HG02759 (cell line): Measurements from ENCODE around the gene TOX3.

Experiments used
- ATAC-seq: cut with Tn5 transposase; IDR thresholded peaks from one replicate; pipeline ENCODE4 v1.9.1; 2021; ENCODE audit warnings: mild to moderate bottlenecking, moderate library complexity; ENCODE audit not compliant: unreplicated experiment

The TOX3 gene

GRCh38 chr16:52539191-52539590 is 7.8 kb downstream of the TOX3 start:
- ATAC-seq: no peak

DNA sequence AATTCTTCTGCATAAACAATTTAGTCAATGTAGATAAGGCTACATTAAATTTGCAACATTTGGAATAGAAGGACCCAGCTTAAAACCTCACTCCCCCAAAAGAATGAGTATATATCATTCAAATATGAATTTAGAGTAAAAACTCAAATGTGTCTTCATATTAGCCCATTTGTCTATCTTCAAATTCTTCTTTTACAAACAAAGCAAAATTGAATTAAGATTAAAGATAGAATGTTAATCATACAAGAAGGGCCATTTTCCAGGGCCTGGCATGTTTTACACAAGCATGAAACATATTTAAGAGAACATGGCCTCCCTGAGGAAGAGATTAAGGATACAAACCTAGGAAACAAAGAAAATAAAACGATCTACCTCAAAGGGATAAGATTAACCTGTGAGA is 8.4 kb downstream of the TOX3 start:
- ATAC-seq: no peak

GRCh38 chr16:52537516-52537915 is 9.4 kb downstream of the TOX3 start:
- ATAC-seq: no peak

- no peak for ATAC-seq
Observed at GRCh38 chr16:52535076-52535475, 11.9 kb downstream of the TOX3 start.

DNA sequence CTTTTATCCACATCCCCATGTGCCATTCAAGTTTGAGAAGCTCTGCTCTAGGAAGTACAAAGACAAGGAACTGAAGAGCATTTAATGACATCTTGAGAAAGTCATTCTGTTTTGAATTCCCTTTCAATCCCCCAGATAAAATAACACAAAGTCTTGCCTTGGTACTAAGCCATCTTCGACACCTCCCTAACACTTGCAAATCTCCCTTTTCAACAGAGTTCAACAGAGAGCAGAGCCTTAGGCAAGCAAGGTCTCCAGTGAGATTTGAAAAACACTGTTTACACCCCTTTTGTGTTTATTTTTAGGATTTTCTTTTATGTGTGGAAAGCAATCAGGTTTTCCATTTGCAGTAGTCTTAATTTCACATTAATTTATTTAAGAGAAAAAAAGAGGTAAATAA is 13.6 kb downstream of the TOX3 start:
- ATAC-seq: no peak

DNA sequence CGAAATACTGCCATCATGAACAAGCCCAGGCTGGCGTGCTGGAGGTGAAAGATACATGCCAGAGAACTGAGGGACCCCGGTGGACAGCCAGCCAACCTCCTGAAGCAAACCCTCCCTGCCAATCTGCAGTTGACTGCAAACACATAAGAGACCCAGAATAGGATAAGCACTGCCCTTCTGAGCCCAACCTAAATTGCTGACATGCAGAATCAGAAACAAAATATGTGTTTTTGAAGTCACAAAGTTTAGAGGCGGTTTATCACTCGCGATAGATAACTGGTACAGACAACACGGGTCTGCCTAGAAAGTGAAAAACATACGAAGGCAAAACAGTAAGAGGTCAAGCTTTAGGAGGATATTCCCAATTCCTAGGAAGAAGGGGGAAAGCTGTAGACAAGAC is 14.6 kb downstream of the TOX3 start:
- no peak for ATAC-seq

- no peak for ATAC-seq
Observed at GRCh38 chr16:52529226-52529625, 17.7 kb downstream of the TOX3 start.

DNA sequence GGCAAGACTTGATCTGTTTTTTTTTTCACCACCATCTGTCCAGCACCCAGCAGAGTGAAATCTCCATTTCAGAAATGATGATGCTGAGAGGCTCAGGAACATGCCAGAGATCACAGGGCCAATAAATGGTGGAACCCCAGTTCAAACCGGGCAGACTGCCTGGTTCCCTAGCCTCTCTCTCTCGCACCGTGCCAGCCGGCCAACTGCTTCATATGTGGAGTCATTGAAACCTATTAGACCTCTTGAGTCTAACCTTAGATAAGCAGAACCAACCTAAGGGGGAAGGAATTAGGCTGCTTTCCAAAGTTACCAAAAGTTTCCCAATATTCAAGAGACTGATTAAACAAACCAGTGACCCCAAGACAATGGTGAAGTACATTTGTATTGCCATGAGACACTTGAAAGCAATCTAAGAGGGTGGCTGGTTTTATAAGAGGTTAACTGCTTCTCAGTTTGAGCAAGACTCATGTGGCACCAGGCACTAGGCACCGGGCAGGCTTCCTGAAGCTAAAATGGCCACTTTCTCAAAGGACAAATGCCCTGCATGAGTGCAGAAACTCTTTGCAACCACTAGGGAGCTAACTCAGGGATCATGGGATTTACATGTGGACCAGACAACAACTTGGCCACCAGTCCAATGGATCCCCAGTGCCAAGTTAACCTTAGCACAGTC is 18.4 kb downstream of the TOX3 start:
- ATAC-seq: no peak

DNA sequence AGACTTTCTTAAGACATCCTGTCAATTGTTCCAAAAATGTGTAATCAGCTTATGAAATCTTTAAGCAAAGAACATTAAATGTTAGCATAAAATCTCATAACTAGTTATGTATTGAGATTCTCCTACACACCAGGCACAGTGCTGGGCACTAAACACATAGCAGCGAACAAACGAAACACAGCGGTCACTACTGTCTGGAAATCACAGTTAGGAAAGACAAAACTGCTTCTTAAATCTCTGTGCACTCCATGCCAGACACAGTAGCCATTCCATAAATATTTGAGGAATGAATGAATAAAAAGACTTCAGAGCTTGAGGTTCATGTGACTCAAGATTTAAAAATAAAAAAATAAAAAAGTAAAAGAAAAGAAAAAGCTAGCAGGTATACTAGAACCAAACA is 20.1 kb downstream of the TOX3 start:
- ATAC-seq: no peak

DNA sequence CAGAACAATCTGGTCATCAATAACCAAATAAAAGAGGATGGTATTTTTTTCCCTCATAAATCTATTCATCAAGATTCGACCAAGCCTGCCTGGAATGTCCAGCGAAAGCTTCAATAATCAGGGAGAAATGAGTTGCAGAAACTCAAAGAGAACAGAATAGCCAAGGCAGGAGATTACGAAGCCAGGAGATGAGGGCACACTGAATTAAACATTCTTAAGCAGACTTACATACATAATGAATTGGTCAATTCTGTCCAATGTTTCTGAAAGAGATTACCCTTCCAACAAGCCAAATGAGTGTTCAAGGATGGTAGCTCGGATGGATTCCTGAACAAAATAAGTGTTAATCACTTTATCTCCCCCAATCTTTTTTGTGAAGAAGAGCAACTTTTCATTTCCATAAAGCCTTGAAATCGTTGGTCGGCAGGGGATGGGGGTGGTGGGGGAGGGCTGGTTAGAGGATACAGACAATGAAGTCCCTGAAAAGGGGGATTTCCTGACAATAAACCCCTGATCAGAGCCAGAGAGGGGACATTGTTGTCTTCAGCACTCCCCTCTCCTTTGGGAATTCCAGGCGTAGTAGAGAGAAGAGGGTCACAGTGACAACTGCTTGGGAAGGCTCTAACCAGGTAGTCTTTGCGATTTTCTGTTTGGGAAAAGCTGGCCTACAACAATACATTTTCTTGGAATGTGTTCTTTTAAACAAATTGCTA is 20.7 kb downstream of the TOX3 start:
- ATAC-seq: no peak

GRCh38 chr16:52521570-52521969 is 25.4 kb downstream of the TOX3 start:
- ATAC-seq: no peak

DNA sequence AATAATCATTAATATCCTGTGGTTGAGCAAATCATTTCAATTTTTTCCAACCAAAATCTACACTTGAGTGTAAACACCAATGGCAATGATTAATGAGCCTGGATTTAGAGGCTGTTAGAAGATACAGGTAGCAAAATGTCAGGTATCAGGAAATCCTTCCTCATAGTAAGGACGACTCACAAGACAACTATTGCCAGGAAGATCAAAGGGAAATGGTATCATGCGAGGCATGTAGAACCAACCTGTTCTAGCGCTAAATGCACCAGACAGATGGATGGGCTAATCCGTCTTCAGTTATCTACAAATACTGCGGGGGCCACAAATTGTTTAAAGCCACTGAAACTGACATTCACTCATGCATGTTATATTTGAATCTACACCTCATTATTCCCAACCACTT is 28.1 kb downstream of the TOX3 start:
- no peak for ATAC-seq

GRCh38 chr16:52515068-52515671 is 31.8 kb downstream of the TOX3 start:
- ATAC-seq: no peak

GRCh38 chr16:52512297-52512987 is 34.5 kb downstream of the TOX3 start:
- no peak for ATAC-seq

DNA sequence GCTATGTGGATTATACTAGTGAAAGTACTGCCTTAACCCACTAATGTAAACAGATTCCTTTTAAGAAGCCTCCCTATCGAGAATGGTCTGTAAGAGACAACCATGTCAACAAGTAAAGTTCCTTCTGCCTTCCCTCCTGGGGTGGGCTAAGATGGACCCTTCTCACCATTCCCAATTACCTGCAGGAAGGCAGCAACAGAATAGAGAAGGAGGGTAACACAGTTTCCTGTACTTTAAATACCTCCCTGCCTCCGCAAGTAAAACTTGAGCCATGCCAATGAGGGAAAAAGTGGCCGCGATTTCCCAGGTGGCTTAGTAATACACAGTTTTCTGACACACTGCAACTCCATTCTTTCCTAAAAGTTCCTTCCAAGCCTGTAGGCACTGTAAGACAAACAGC is 45.2 kb downstream of the TOX3 start:
- no peak for ATAC-seq

DNA sequence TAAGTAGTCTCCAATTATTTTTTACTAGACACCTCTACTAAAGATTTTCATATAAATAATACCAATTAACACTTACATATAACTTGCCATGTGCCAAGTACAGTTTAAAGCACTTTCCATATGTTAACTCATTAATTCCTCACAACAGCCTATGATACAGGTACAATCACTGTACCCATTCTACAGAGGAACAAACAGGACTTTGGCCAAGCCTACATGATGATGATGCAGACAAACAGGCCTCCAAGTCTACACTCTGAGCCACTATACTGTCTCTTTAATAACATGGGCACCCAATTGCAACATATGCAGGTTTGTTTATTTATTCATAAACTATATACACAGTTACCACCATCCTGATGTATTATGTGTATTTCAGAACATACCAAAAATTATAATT is 46.0 kb downstream of the TOX3 start:
- no peak for ATAC-seq

DNA sequence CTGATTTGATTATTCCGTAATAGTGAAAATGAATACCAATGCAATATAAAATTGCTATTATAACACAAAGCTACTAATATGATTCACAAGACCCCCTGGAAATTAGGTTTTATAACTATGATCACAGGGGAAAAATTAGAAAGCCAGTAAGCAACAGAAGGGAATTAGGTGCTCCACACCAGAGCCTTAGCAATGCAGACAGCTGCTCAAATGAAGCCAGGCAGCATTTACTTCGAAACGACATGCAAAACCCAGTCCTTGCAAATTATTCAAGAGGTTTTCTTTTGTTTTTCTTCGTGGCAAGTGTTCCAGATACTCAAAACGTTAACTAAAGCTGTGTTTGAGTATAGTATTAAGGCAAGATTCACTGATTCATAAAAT is 47.9 kb downstream of the TOX3 start:
- no peak for ATAC-seq

DNA sequence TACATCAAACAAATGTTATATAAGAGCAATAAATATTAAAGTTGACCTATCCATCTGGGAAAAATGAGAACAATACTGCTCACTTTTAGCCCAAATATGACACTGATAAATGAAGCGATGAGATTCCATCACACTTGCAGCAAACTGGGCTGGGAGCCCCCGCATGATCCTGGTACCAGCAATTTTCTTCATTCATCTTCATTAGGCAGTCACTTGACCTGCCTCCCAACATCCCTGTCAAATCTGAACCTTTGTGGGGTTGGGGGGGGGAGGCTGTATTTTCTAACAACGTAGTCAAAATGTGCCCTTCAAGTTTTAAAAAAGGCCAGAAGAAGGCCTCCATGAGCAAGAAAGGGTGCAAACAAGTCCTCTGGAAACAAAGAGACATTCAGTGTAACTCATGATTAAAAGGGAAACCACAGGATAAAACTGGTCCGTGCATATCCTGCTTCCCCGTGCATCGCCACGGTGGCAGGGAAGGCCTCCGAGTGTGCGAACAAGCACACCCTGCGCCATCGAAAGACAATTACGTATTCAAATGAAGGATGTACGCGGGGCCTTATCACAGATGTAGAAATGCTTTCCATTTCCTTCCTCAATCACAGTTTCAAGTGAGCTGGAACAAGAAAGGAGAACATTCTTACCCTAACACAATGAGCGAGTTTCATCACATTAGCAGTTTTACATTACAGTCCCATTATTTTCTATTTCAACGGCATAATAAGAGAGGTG is 48.4 kb downstream of the TOX3 start:
- no peak for ATAC-seq

GRCh38 chr16:52497067-52497816 is 49.7 kb downstream of the TOX3 start:
- ATAC-seq: no peak

DNA sequence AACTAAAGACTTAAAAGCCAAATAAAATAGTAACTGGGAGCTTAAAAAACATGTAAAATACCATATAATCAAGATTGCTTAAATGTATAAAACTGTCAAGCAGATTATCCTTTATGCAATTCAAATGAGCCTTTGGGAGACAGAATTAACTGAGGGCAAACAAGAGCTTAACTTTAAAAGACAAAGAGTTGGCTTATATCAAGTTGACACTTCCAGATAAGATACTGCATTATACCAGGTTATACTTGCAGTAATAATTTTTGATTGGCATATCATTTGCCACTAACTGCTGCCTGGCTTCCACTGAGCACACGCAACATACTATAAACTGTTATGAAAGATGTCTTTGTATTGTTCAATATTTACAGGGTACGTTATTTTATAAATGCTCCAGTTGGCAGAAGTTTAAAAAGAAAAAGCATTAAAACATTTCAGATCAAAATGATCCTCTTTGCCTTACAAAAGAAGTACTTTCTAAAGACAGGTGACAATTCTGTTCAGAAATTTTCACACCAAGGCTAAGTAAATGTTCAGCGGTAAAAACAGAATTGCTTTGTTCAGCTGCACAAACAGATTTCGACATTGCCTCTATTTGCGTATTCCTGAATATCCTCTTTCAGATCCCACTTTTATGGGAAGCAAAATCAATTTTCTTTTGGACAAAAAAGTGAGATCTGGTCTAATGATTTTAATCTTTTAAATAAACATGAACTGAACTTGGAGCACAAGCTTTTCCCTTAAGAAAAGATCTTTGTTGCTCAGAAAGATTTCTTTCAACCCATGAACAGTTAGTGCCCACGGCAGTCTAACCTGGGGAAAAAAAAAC is 50.7 kb downstream of the TOX3 start:
- ATAC-seq: no peak
